ENCODE data around the gene CYFIP2.

The CYFIP2 gene

GRCh38 chr5:157382996-157383800, 117.3 kb downstream of the CYFIP2 start:
- Histone ChIP-seq H3K27ac (ENCODE audit: low read depth, low read length) (peak overlapping the region; percentile 100), H3K79me2 (ENCODE audit: control insufficient read depth, insufficient read depth, low read length, poor library complexity) (peaks cover 11% of the 10 kb centered on the region), H3K18ac (ENCODE audit: low read length) (peak overlapping the region; percentile 84), H3K36me3 (ENCODE audit: control insufficient read depth in 1 of 2, insufficient read depth in 2 of 2, low read length in 2 of 2) (no peaks in the 10 kb centered on the region), H2AFZ (ENCODE audit: insufficient read depth, low read length, poor library complexity) (peak overlapping the region; percentile 52), H3K27me3 (ENCODE audit: insufficient read depth, low read length) (no peaks in the 10 kb centered on the region), H3K79me1 (ENCODE audit: low read length) (peaks cover 57% of the 10 kb centered on the region), H2BK12ac (ENCODE audit: low read length) (peak overlapping the region; percentile 99), H3K14ac (ENCODE audit: low read length) (peak overlapping the region; percentile 85), H3K23ac (ENCODE audit: low read length) (no peak overlapping the region), H3K4me2 (ENCODE audit: low read length) (no peak overlapping the region), H2AK5ac (ENCODE audit: low read length) (peak overlapping the region; percentile 99), H3K9ac (ENCODE audit: low read length) (no peak overlapping the region), H3K4me3 (ENCODE audit: low read depth, low read length) (no peak overlapping the region), H2BK120ac (ENCODE audit: insufficient read depth, low read length, poor library complexity) (peak overlapping the region; percentile 99), H4K8ac (ENCODE audit: low read depth, low read length) (peak overlapping the region; percentile 46), H3K4ac (ENCODE audit: low read depth, low read length) (peak overlapping the region; percentile 96), H4K91ac (ENCODE audit: low read depth, low read length) (peak overlapping the region; percentile 100), H3K4me1 (ENCODE audit: control insufficient read depth in 1 of 2, insufficient read depth in 2 of 2, low read length in 2 of 2) (peaks cover 14 to 40% of the 10 kb centered on the region in 2 experiments), H4K12ac (ENCODE audit: low read depth, low read length) (peak overlapping the region; percentile 56), H2BK5ac (ENCODE audit: low read depth, low read length, poor library complexity) (peak overlapping the region; percentile 98), H3K9me3 (ENCODE audit: insufficient read depth, low read depth, low read length) (no peaks in the 10 kb centered on the region)
- WGBS (ENCODE audit: extremely low coverage, insufficient coverage, insufficient read length): no CpG with 5 or more reads among the region's 11 CpGs
- DNase-seq: no peak

GRCh38 chr5:157384971-157385709, 119.2 kb downstream of the CYFIP2 start:
- peaks cover 15% of the 10 kb centered on the region for H3K79me2 ChIP-seq (ENCODE audit: control insufficient read depth, insufficient read depth, low read length, poor library complexity)
- H3K27me3 ChIP-seq (ENCODE audit: insufficient read depth, low read length): no peaks in the 10 kb centered on the region
- H3K4me3 ChIP-seq (ENCODE audit: low read depth, low read length): no peak overlapping the region
- H3K14ac ChIP-seq (ENCODE audit: low read length): no peak overlapping the region
- peak overlapping the region; percentile 100 for H3K27ac ChIP-seq (ENCODE audit: low read depth, low read length)
- H2BK120ac ChIP-seq (ENCODE audit: insufficient read depth, low read length, poor library complexity): no peak overlapping the region
- no peaks in the 10 kb centered on the region for H3K36me3 ChIP-seq (ENCODE audit: control insufficient read depth in 1 of 2, insufficient read depth in 2 of 2, low read length in 2 of 2)
- H4K12ac ChIP-seq (ENCODE audit: low read depth, low read length): no peak overlapping the region
- H3K4ac ChIP-seq (ENCODE audit: low read depth, low read length): no peak overlapping the region
- H3K4me2 ChIP-seq (ENCODE audit: low read length): no peak overlapping the region
- no peak overlapping the region for H3K23ac ChIP-seq (ENCODE audit: low read length)
- no peak overlapping the region for H3K18ac ChIP-seq (ENCODE audit: low read length)
- WGBS (ENCODE audit: extremely low coverage, insufficient coverage, insufficient read length): no CpG with 5 or more reads among the region's 4 CpGs
- no peak overlapping the region for H4K91ac ChIP-seq (ENCODE audit: low read depth, low read length)
- no peak overlapping the region for H2BK12ac ChIP-seq (ENCODE audit: low read length)
- no peaks in the 10 kb centered on the region for H3K9me3 ChIP-seq (ENCODE audit: insufficient read depth, low read depth, low read length)
- H3K9ac ChIP-seq (ENCODE audit: low read length): no peak overlapping the region
- no peak overlapping the region for H4K8ac ChIP-seq (ENCODE audit: low read depth, low read length)
- peaks cover 17 to 42% of the 10 kb centered on the region in 2 experiments for H3K4me1 ChIP-seq (ENCODE audit: control insufficient read depth in 1 of 2, insufficient read depth in 2 of 2, low read length in 2 of 2)
- peaks cover 65% of the 10 kb centered on the region for H3K79me1 ChIP-seq (ENCODE audit: low read length)
- H2AK5ac ChIP-seq (ENCODE audit: low read length): no peak overlapping the region
- peak overlapping the region; percentile 99 for H2BK5ac ChIP-seq (ENCODE audit: low read depth, low read length, poor library complexity)
- DNase-seq: peak; percentile 96 to 98
- no peak overlapping the region for H2AFZ ChIP-seq (ENCODE audit: insufficient read depth, low read length, poor library complexity)

DNA sequence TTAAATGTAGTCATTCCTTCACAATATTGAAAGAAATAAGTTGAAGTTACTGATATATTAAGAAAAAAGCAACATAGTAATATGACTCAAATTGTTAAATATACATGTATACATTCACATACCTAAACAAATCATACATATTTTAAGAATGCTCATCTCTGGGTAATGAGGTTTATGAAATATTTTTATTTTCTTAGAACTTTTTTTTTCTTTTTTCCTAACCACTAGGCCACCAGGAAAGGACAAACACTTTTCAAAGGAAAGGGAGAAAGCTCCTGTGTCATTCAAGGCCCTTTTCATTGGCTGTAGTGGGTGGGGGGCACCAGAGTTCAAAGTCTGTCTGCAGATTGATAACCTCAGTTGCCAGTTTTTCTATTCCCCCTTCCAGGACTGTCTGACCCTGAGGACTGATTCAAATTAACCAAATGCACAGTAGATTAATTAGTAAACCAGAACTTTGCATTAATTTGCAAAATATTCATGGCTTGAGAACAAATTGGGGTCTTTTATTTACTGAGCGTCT, 121.2 kb downstream of the CYFIP2 start:
- Histone ChIP-seq H2BK12ac (ENCODE audit: low read length) (no peak overlapping the region), H4K12ac (ENCODE audit: low read depth, low read length) (no peak overlapping the region), H2BK5ac (ENCODE audit: low read depth, low read length, poor library complexity) (peak overlapping the region; percentile 50), H3K9ac (ENCODE audit: low read length) (no peak overlapping the region), H2AK5ac (ENCODE audit: low read length) (peak overlapping the region; percentile 30), H3K4me1 (ENCODE audit: control insufficient read depth in 1 of 2, insufficient read depth in 2 of 2, low read length in 2 of 2) (peaks cover 17 to 44% of the 10 kb centered on the region in 2 experiments), H3K79me1 (ENCODE audit: low read length) (peaks cover 60% of the 10 kb centered on the region), H3K4ac (ENCODE audit: low read depth, low read length) (peak overlapping the region; percentile 53), H3K79me2 (ENCODE audit: control insufficient read depth, insufficient read depth, low read length, poor library complexity) (peaks cover 9% of the 10 kb centered on the region), H3K27ac (ENCODE audit: low read depth, low read length) (peak overlapping the region; percentile 79), H3K4me3 (ENCODE audit: low read depth, low read length) (no peak overlapping the region), H4K8ac (ENCODE audit: low read depth, low read length) (peak overlapping the region; percentile 13), H3K23ac (ENCODE audit: low read length) (no peak overlapping the region), H3K4me2 (ENCODE audit: low read length) (no peak overlapping the region), H3K18ac (ENCODE audit: low read length) (no peak overlapping the region), H3K36me3 (ENCODE audit: control insufficient read depth in 1 of 2, insufficient read depth in 2 of 2, low read length in 2 of 2) (no peaks in the 10 kb centered on the region), H4K91ac (ENCODE audit: low read depth, low read length) (peak overlapping the region; percentile 94), H3K14ac (ENCODE audit: low read length) (peak overlapping the region; percentile 55), H2AFZ (ENCODE audit: insufficient read depth, low read length, poor library complexity) (no peak overlapping the region), H3K9me3 (ENCODE audit: insufficient read depth, low read depth, low read length) (no peaks in the 10 kb centered on the region), H3K27me3 (ENCODE audit: insufficient read depth, low read length) (no peaks in the 10 kb centered on the region), H2BK120ac (ENCODE audit: insufficient read depth, low read length, poor library complexity) (peak overlapping the region; percentile 64)
- no CpG with 5 or more reads among the region's 1 CpG for WGBS (ENCODE audit: extremely low coverage, insufficient coverage, insufficient read length)
- no peak for DNase-seq

GRCh38 chr5:157387683-157388093, 121.8 kb downstream of the CYFIP2 start:
- Histone ChIP-seq H3K27ac (ENCODE audit: low read depth, low read length) (peak overlapping the region; percentile 79), H2AFZ (ENCODE audit: insufficient read depth, low read length, poor library complexity) (peak overlapping the region; percentile 3), H3K79me2 (ENCODE audit: control insufficient read depth, insufficient read depth, low read length, poor library complexity) (peaks cover 9% of the 10 kb centered on the region), H2AK5ac (ENCODE audit: low read length) (peak overlapping the region; percentile 2), H3K4me2 (ENCODE audit: low read length) (no peak overlapping the region), H3K27me3 (ENCODE audit: insufficient read depth, low read length) (no peaks in the 10 kb centered on the region), H2BK120ac (ENCODE audit: insufficient read depth, low read length, poor library complexity) (peak overlapping the region; percentile 78), H4K8ac (ENCODE audit: low read depth, low read length) (peak overlapping the region; percentile 57), H3K9ac (ENCODE audit: low read length) (no peak overlapping the region), H3K79me1 (ENCODE audit: low read length) (peaks cover 57% of the 10 kb centered on the region), H4K12ac (ENCODE audit: low read depth, low read length) (no peak overlapping the region), H3K4me1 (ENCODE audit: control insufficient read depth in 1 of 2, insufficient read depth in 2 of 2, low read length in 2 of 2) (peaks cover 17 to 42% of the 10 kb centered on the region in 2 experiments), H3K18ac (ENCODE audit: low read length) (peak overlapping the region; percentile 18), H3K36me3 (ENCODE audit: control insufficient read depth in 1 of 2, insufficient read depth in 2 of 2, low read length in 2 of 2) (no peaks in the 10 kb centered on the region), H3K14ac (ENCODE audit: low read length) (peak overlapping the region; percentile 41), H3K9me3 (ENCODE audit: insufficient read depth, low read depth, low read length) (peaks cover under 1% of the 10 kb centered on the region), H2BK5ac (ENCODE audit: low read depth, low read length, poor library complexity) (peak overlapping the region; percentile 79), H4K91ac (ENCODE audit: low read depth, low read length) (peak overlapping the region; percentile 76), H3K4me3 (ENCODE audit: low read depth, low read length) (no peak overlapping the region), H2BK12ac (ENCODE audit: low read length) (peak overlapping the region; percentile 53), H3K4ac (ENCODE audit: low read depth, low read length) (peak overlapping the region; percentile 30), H3K23ac (ENCODE audit: low read length) (no peak overlapping the region)
- no CpG with 5 or more reads among the region's 3 CpGs for WGBS (ENCODE audit: extremely low coverage, insufficient coverage, insufficient read length)
- peak in 1 of 2 donors; percentile 32 for DNase-seq
